Measurements from ENCODE around the gene PARP6.

GRCh38 chr15:72233769-72234168 is 38.6 kb downstream of the PARP6 start:
- TF ChIP-seq EZH2 (IDR thresholded peaks at IDR 0.05; ENCODE audit: low read depth) (no peak), CTCF (conservative IDR thresholded peaks at IDR 0.05) (no peak)
